Osteoblast (primary cell): Measurements from ENCODE around the gene INSYN2B. TPM values are rescaled to one million over a fixed set of nuclear protein-coding genes. Genes with fewer than 3 reads are reported as not detected.

Experiments used
- DNase-seq: peaks from one replicate; pipeline ENCODE4 v3.0.0; 2011; ENCODE audit warnings: low spot score, mixed read lengths; ENCODE audit not compliant: insufficient read length; ENCODE audit errors: missing footprints
- H2AFZ ChIP-seq: 2 replicates; pipeline ENCODE4 v1.6.0; 2011; ENCODE audit warnings: mild to moderate bottlenecking, low read length
- H3K27ac ChIP-seq: 2 replicates; pipeline ENCODE4 v1.5.1; 2011; ENCODE audit warnings: mild to moderate bottlenecking, low read depth, low read length, moderate library complexity
- H3K27me3 ChIP-seq: 2 replicates; pipeline ENCODE4 v1.6.0; 2012; ENCODE audit warnings: mild to moderate bottlenecking, control low read depth, inconsistent platforms, low read length, moderate library complexity; ENCODE audit not compliant: insufficient read depth
- H3K36me3 ChIP-seq: 2 replicates; pipeline ENCODE4 v1.5.1; 2011; ENCODE audit warnings: mild to moderate bottlenecking, low read length, control low read depth, moderate library complexity; ENCODE audit not compliant: insufficient read depth
- H3K4me1 ChIP-seq: 2 replicates; pipeline ENCODE4 v1.5.1; 2011; ENCODE audit warnings: mild to moderate bottlenecking, low read length, control low read depth, moderate library complexity; ENCODE audit not compliant: insufficient read depth
- H3K4me2 ChIP-seq: 2 replicates; pipeline ENCODE4 v1.6.0; 2011; ENCODE audit warnings: mild to moderate bottlenecking, low read length; ENCODE audit not compliant: insufficient read depth
- H3K4me3 ChIP-seq: fragments of 200-600 bp; sonication (generic); 3 replicates; pipeline ENCODE4 v1.5.1; 2012; ENCODE audit warnings: mild to moderate bottlenecking, low read length, inconsistent platforms; ENCODE audit not compliant: insufficient read depth
- H3K79me2 ChIP-seq: 2 replicates; pipeline ENCODE4 v1.6.0; 2012; ENCODE audit warnings: mild to moderate bottlenecking, low read length, control low read depth, inconsistent platforms; ENCODE audit not compliant: insufficient read depth
- H3K9me3 ChIP-seq: 2 replicates; pipeline ENCODE4 v1.5.1; 2011; ENCODE audit warnings: low read depth, low read length, control low read depth
- H4K20me1 ChIP-seq: 2 replicates; pipeline ENCODE4 v1.6.0; 2012; ENCODE audit warnings: mild to moderate bottlenecking, low read length, control low read depth; ENCODE audit not compliant: insufficient read depth
- total RNA-seq: library from RNA; depleted of rRNA; stranded (reverse); fragments of >200 nt; gene quantifications from 2 replicates; pipeline ENCODE4 v1.2.3, GENCODE V29; 2012
- TF ChIP-seq, protein P1 (sequence below): IDR thresholded peaks from 2 replicates; pipeline ENCODE4 v1.5.1; 2011; ENCODE audit warnings: mild to moderate bottlenecking, low read depth, low read length, moderate library complexity; ENCODE audit errors: extremely low read depth

INSYN2B gene
- total RNA-seq, 1 donor: 2.2 TPM

DNA sequence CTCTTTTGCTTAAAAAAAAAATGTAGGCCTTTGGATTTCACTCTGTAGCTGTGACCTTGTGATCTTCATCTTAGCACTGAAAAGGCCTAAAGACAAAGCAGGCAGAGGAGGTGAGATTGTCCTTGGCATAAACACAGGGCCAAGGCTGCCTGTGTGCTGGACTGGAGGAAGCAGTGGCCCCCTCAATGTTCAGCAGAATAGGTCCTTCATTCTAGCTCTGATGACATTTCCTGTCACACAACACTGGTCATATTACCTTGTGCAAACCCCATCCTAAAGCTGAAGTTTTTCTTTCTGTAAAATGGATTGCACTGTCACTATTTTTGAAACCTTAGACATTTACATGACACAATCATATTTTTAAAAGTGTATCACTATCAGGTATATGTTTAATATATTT, 147.4 kb downstream of the INSYN2B start:
- Histone ChIP-seq H3K4me2 (no peak overlapping the region), H3K79me2 (no peaks in the 10 kb centered on the region), H3K27ac (no peak overlapping the region), H3K27me3 (no peaks in the 10 kb centered on the region), H3K4me1 (no peaks in the 10 kb centered on the region), H3K36me3 (no peaks in the 10 kb centered on the region), H3K4me3 (no peak overlapping the region), H3K9me3 (no peaks in the 10 kb centered on the region), H4K20me1 (no peaks in the 10 kb centered on the region), H2AFZ (no peak overlapping the region)
- TF ChIP-seq, protein P1, sequence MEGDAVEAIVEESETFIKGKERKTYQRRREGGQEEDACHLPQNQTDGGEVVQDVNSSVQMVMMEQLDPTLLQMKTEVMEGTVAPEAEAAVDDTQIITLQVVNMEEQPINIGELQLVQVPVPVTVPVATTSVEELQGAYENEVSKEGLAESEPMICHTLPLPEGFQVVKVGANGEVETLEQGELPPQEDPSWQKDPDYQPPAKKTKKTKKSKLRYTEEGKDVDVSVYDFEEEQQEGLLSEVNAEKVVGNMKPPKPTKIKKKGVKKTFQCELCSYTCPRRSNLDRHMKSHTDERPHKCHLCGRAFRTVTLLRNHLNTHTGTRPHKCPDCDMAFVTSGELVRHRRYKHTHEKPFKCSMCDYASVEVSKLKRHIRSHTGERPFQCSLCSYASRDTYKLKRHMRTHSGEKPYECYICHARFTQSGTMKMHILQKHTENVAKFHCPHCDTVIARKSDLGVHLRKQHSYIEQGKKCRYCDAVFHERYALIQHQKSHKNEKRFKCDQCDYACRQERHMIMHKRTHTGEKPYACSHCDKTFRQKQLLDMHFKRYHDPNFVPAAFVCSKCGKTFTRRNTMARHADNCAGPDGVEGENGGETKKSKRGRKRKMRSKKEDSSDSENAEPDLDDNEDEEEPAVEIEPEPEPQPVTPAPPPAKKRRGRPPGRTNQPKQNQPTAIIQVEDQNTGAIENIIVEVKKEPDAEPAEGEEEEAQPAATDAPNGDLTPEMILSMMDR: no peak
- DNase-seq: no peak

DNA sequence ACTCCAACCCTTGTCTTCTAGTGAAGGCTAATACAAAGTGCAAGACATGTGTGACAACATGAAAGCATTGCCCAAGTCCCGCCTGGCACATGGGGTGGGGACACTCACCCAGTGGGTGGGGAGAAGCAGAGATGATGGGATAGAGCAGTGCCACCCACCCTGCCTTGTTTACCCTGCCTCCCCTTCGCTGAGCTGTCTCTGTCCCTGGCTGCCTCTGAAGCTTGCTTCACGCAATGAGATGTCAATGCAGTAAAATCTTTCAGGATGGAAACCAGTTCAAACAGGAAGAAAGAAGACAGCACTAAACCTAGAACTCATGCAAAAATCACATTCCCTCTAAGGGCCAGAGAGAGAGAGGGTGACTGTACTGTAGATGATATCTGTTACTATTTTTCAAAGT, 148.0 kb downstream of the INSYN2B start:
- Histone ChIP-seq H4K20me1 (no peaks in the 10 kb centered on the region), H3K9me3 (no peaks in the 10 kb centered on the region), H3K4me1 (no peaks in the 10 kb centered on the region), H3K4me3 (no peak overlapping the region), H3K36me3 (no peaks in the 10 kb centered on the region), H2AFZ (no peak overlapping the region), H3K27ac (no peak overlapping the region), H3K4me2 (no peak overlapping the region), H3K27me3 (no peaks in the 10 kb centered on the region), H3K79me2 (no peaks in the 10 kb centered on the region)
- TF ChIP-seq, protein P1: no peak
- DNase-seq: no peak

DNA sequence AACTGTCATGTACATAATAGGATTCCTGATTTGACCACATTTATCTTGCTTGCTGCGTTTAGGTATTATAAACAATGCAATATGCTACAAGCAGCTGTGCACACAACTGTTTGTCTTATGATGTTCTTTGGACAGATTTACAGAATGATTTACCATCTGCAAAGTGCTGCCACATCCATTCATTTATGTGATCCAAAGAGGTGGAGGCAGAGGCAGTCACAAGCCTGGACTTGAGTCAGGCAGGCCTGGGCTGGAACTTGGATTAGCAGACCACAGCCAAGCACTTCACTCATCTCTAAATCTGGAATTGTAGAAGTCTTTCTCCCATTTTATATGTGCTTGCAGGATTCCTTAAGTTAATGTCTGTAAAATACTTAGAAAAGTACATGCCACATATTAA, 149.0 kb downstream of the INSYN2B start:
- DNase-seq: no peak
- Histone ChIP-seq H3K36me3 (no peaks in the 10 kb centered on the region), H3K27ac (no peak overlapping the region), H2AFZ (no peak overlapping the region), H3K79me2 (no peaks in the 10 kb centered on the region), H3K9me3 (no peaks in the 10 kb centered on the region), H4K20me1 (no peaks in the 10 kb centered on the region), H3K4me1 (no peaks in the 10 kb centered on the region), H3K4me2 (no peak overlapping the region), H3K27me3 (no peaks in the 10 kb centered on the region), H3K4me3 (no peak overlapping the region)
- TF ChIP-seq, protein P1: no peak

DNA sequence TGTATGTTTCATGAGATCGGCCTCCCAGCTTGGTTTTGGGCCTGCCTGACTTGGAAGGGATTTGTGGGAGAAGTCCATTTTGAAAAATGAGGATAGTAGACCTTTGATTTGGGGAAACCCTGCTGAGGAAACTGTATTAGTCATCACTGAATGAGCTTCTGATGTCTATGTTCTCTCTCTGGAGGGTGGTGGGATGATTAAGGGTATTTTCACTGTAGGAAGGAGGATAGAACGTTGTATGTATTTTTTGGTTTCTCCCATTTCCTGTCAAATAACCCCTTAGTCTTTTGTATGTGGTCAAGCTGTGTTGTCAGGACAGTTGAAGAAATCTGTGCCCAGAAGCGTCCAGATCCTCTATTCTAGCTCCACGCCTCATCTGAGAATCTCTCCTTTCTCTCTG, 151.9 kb downstream of the INSYN2B start:
- H3K4me3 ChIP-seq: no peak overlapping the region
- no peaks in the 10 kb centered on the region for H3K4me1 ChIP-seq
- H3K4me2 ChIP-seq: no peak overlapping the region
- DNase-seq: no peak
- no peaks in the 10 kb centered on the region for H3K79me2 ChIP-seq
- H3K27ac ChIP-seq: no peak overlapping the region
- no peaks in the 10 kb centered on the region for H3K36me3 ChIP-seq
- H4K20me1 ChIP-seq: no peaks in the 10 kb centered on the region
- no peaks in the 10 kb centered on the region for H3K9me3 ChIP-seq
- TF ChIP-seq, protein P1: no peak
- H3K27me3 ChIP-seq: no peaks in the 10 kb centered on the region
- no peak overlapping the region for H2AFZ ChIP-seq
